ENCODE results near the gene PARD3.

GRCh38 chr10:34474009-34474376, 341.1 kb downstream of the PARD3 start:
- TF ChIP-seq CTBP1 (IDR thresholded peaks at IDR 0.05; ENCODE audit: borderline replicate concordance) (no peak), SUZ12 (IDR thresholded peaks at IDR 0.05) (no peak), FOXM1 (IDR thresholded peaks at IDR 0.05; ENCODE audit: borderline replicate concordance) (no peak), L3MBTL2 (conservative IDR thresholded peaks at IDR 0.05) (no peak), ZNF384 (IDR thresholded peaks at IDR 0.05) (no peak)
